Spinal cord (tissue), 10 donors: Measurements from ENCODE around the gene RPS13. TPM values are rescaled to one million over a fixed set of nuclear protein-coding genes. Genes with fewer than 3 reads are reported as not detected.
"Not testable (repeated sequence)": the region's sequence is repeated elsewhere in the genome, so short reads cannot be mapped to it uniquely, and the experiment has no call there.

Experiments used
- DNase-seq, 6 donors: peaks; one replicate each; pipeline versions ENCODE4 v3.0.0 to v3.0.0-alpha.2; 2013 to 2015; ENCODE audit warnings: low spot score in 6 of 6, low read depth in 4 of 6
- H3K27ac ChIP-seq: one replicate; pipeline ENCODE4 v1.5.1; 2013; ENCODE audit warnings: low read depth, low read length, control low read depth
- H3K27me3 ChIP-seq: one replicate; pipeline ENCODE4 v1.6.1; 2013; ENCODE audit warnings: low read length; ENCODE audit not compliant: control insufficient read depth, insufficient read depth
- H3K36me3 ChIP-seq: one replicate; pipeline ENCODE4 v1.6.1; 2013; ENCODE audit warnings: low read length; ENCODE audit not compliant: control insufficient read depth, insufficient read depth
- H3K4me1 ChIP-seq: one replicate; pipeline ENCODE4 v1.6.1; 2013; ENCODE audit warnings: low read length; ENCODE audit not compliant: control insufficient read depth, insufficient read depth
- H3K4me3 ChIP-seq: one replicate; pipeline ENCODE4 v1.5.1; 2013; ENCODE audit warnings: low read depth, low read length, control low read depth
- H3K9me3 ChIP-seq: one replicate; pipeline ENCODE4 v1.6.1; 2013; ENCODE audit warnings: low read length; ENCODE audit not compliant: control insufficient read depth, insufficient read depth
- WGBS: methylation state at CpG from one replicate; pipeline ENCODE4 v1.1.5; 2013; ENCODE audit warnings: missing lambda C conversion rate; ENCODE audit not compliant: insufficient coverage; 5-methylcytosine and 5-hydroxymethylcytosine counted together
- long read RNA-seq, 4 donors: transcript quantifications; one replicate each; lab custom pipeline, GENCODE V29; 2026
- polyA plus RNA-seq, 2 donors: library from polyadenylated mRNA; unstranded; fragments of 120-200 nt; gene quantifications; one replicate each; pipeline ENCODE4 v1.2.1, GENCODE V29; 2013; ENCODE audit not compliant: insufficient read length in 2 of 2
- total RNA-seq, 2 donors: library from RNA; depleted of rRNA in 1 of 2; stranded (reverse); fragments of 120-200 nt in 1 of 2; fragments of >200 nt in 1 of 2; gene quantifications; one replicate each; pipeline versions ENCODE4 v1.2.3 to v1.2.4, GENCODE V29; 2013 to 2014
- donor health status: healthy.

RPS13 gene
- total RNA-seq (1,000 to 10,000 TPM in 1 of 2 donors, 100 to 1,000 TPM in 1; 849 to 1,122 TPM), polyA plus RNA-seq (100 to 1,000 TPM; 895 to 955 TPM)
- long read RNA-seq, donor 1, transcript RPS13-208 (3 exons, 746 nt) = minor isoform, 80 of 1,375 reads
- long read RNA-seq, donor 1, transcript RPS13-202 (6 exons, 646 nt) = major isoform, 992 of 1,375 reads
- long read RNA-seq, donor 1, transcript RPS13-207 (2 exons, 594 nt) = minor isoform, 19 of 1,375 reads
- long read RNA-seq, donor 1, transcript RPS13-203 (5 exons, 664 nt) = minor isoform, 103 of 1,375 reads
- long read RNA-seq, donor 1, partial matches to known transcripts = 126 of 1,375 reads
- long read RNA-seq, donor 1, other reads (novel, unspliced or antisense) = 40 of 1,375 reads
- long read RNA-seq, donor 2, transcript RPS13-208 (3 exons, 746 nt) = minor isoform, 11 of 594 reads
- long read RNA-seq, donor 2, transcript RPS13-202 (6 exons, 646 nt) = major isoform, 498 of 594 reads
- long read RNA-seq, donor 2, transcript RPS13-203 (5 exons, 664 nt) = minor isoform, 33 of 594 reads
- long read RNA-seq, donor 2, partial matches to known transcripts = 29 of 594 reads
- long read RNA-seq, donor 2, other reads (novel, unspliced or antisense) = 15 of 594 reads
- long read RNA-seq, donor 3, transcript RPS13-208 (3 exons, 746 nt) = minor isoform, 23 of 747 reads
- long read RNA-seq, donor 3, transcript RPS13-202 (6 exons, 646 nt) = major isoform, 610 of 747 reads
- long read RNA-seq, donor 3, transcript RPS13-203 (5 exons, 664 nt) = minor isoform, 40 of 747 reads
- long read RNA-seq, donor 3, transcript RPS13-210 (3 exons, 568 nt) = minor isoform, 6 of 747 reads
- long read RNA-seq, donor 3, partial matches to known transcripts = 34 of 747 reads
- long read RNA-seq, donor 3, other reads (novel, unspliced or antisense) = 25 of 747 reads
- long read RNA-seq, donor 4, transcript RPS13-208 (3 exons, 746 nt) = minor isoform, 164 of 3,072 reads
- long read RNA-seq, donor 4, transcript RPS13-202 (6 exons, 646 nt) = major isoform, 2,359 of 3,072 reads
- long read RNA-seq, donor 4, transcript RPS13-207 (2 exons, 594 nt) = minor isoform, 24 of 3,072 reads
- long read RNA-seq, donor 4, transcript RPS13-203 (5 exons, 664 nt) = minor isoform, 205 of 3,072 reads
- long read RNA-seq, donor 4, partial matches to known transcripts = 203 of 3,072 reads
- long read RNA-seq, donor 4, other reads (novel, unspliced or antisense) = 93 of 3,072 reads

DNA sequence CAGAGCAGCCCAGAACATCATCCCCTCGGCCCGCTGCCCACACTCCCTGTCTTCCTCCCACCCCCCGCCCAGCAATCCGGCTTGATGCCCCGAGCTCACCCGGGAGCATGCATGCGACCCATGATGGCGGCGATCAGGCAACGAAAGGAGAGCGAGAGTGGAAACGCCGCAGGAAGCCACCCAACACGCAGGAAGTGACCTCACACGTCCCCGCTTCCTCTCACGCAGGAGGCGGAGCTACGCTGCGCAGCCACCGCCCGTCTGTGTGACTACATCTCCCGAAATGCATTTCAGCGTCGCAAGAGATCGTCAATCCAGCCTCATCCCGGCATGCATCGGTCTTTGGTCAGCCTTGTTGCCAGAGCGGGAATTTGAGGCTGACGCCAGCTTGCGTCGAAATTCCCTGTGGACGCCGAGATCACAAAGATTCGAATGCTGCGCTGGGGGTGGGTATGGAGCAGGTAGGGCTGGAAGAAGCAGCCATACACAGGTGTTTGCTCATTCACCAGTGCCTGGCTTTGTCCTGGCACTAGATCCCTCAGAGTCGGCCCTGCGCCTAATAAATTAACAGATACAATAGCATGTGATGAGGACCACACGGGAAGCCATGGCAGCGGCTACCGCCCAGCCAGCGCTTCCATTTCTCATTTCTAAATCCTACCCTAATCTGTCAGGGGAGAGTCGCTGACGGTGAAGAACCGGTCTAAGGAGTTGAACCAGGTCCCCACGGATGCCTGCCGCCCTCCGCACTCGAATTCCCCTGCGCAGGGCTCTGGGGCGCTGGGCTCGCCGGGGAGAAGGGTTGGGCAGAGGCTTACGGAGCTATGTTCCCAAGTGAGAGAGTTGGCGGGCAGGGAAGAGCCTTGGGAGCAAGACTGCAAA lies at the start of gene RPS13:
RPS13 (minus strand) TSS at position 148 of the 882 bp plus-strand sequence; CDS start at position 122, 26 bp downstream.
- Histone ChIP-seq H3K4me3 (peak within 1 kb of the TSS; percentile 100), H3K4me1 (peaks cover 22% of the 10 kb centered on the region), H3K27me3 (no peaks in the 10 kb centered on the region), H3K36me3 (peaks cover 13% of the 10 kb centered on the region), H3K9me3 (no peaks in the 10 kb centered on the region), H3K27ac (peak within 1 kb of the TSS; percentile 95)
- WGBS = 0% methylated on average over 49 of the region's 55 CpGs
- peak; percentile 96 to 100 (median 98) for DNase-seq

DNA sequence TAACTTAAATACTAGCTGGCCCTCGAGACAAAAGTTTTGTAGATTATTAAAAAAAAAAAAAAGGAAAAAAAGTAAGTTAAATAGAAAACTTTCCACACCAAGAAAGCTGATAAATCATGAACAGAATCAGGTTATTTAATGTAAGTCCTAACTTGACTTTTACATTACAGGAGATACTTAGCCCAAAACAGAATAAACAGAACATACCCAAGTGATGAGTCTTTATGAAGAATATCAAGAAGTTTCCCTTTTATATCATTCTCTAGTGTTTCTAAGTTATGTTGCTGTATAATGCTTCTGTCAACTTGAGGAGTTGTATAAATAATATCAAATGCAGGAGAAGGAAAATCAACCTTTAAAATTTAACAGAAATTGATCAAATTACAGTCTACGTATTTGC lies 44.5 kb upstream of the RPS13 start:
- Histone ChIP-seq H3K4me3 (no peak overlapping the region), H3K4me1 (no peaks in the 10 kb centered on the region), H3K27me3 (no peaks in the 10 kb centered on the region), H3K27ac (no peak overlapping the region), H3K36me3 (peaks cover 6% of the 10 kb centered on the region), H3K9me3 (no peaks in the 10 kb centered on the region)
- no CpG with 5 or more reads among the region's 2 CpGs for WGBS
- no peak for DNase-seq

DNA sequence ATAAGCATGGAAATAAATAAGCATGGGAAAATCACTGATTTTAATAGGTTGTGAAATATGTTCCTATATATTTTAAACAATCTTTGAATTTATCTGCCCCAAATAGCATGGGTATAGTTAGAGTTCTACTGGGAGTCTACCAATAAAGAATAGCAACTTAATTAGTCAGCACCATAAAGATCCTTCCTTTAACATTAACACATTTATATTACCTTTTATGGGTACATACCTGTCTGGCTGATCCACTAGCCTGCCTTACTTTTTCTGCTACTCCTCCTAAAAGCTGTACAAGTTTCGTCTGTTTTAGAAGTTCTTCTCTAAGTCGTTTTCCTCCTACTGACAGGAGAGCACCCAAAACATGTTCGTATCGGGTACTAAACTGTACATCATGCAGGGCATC lies 39.8 kb upstream of the RPS13 start:
- no peak overlapping the region for H3K27ac ChIP-seq
- H3K4me1 ChIP-seq = no peaks in the 10 kb centered on the region
- WGBS = 93% methylated on average over 4 of the region's 4 CpGs
- H3K9me3 ChIP-seq = no peaks in the 10 kb centered on the region
- H3K27me3 ChIP-seq = no peaks in the 10 kb centered on the region
- H3K36me3 ChIP-seq = peaks cover 14% of the 10 kb centered on the region
- DNase-seq = no peak
- H3K4me3 ChIP-seq = no peak overlapping the region

DNA sequence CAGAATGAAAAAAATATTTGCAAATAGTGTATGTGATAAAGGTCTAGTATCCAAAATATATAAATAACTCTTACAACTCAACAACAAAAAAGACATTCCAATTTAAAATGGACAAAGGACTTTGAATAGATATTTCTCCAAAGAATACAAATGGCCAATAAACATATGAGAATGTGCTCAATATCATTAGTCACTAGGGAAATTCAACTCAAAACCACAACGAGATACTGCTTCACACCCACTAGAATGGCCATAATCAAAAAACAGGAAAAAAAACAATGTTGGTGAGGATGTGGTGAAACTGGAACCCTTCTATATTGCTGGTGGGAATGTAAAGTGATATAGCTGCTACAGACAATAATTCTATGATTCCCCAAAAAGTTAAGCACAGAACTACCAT lies 38.6 kb upstream of the RPS13 start:
- Histone ChIP-seq H3K4me1 (no peaks in the 10 kb centered on the region), H3K27me3 (no peaks in the 10 kb centered on the region), H3K9me3 (no peaks in the 10 kb centered on the region), H3K27ac (no peak overlapping the region), H3K36me3 (peaks cover 20% of the 10 kb centered on the region), H3K4me3 (no peak overlapping the region)
- WGBS = no CpG with 5 or more reads among the region's 1 CpG
- DNase-seq = no peak

DNA sequence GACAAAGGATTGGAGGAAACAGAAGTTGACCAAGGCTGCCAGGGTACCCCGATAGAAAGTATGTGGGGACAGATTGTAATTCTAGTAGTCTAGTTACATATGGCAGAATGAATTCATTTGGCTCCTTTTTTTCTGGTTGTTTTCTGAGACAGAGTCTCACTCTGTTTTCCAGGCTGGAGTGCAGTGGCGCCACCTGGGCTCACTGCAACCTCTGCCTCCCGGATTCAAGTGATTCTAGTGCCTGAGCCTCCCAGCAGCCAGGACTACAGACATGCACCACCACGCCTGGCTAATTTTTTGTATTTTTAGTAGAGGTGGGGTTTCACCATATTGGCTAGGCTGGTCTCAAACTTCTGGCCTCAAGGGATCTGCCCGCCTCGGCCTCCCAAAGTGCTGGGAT lies 30.3 kb upstream of the RPS13 start:
- not testable (repeated sequence) for H3K9me3 ChIP-seq, H3K4me1 ChIP-seq, H3K27me3 ChIP-seq, H3K27ac ChIP-seq, H3K4me3 ChIP-seq
- DNase-seq = peak in 2 of 6 donors; percentile 2 to 47
- 78% methylated on average over 5 of the region's 6 CpGs for WGBS
- H3K36me3 ChIP-seq = peaks cover 28% of the 10 kb centered on the region

DNA sequence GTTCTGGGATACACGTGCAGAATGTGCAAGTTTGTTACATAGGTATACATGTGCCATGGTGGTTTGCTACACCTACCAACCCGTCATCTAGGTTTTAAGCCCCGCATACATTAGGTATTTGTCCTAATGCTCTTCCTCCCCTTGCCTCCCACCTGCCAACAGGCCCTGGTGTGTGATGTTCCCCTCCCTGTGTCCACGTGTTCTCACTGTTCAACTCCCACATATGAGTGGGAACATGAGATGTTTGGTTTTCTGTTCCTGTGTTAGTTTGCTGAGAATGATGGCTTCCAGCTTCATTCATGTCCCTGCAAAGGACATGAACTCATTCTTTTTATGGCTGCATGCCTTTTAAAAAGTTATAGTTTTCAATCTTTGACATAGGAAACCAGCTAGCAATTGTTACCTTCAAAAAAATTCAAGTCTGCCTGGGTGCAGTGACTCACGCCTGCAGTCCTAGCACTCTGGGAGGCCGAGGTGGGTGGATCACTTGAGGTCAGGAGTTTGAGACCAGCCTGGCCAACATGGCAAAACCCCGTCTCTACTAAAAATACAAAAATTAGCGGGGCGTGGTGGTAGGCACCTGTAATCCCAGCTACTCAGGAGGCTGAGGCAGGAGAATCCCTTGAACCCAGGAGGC lies 28.1 kb upstream of the RPS13 start:
- not testable (repeated sequence) for H3K4me1 ChIP-seq, H3K27me3 ChIP-seq, H3K27ac ChIP-seq, H3K4me3 ChIP-seq, H3K9me3 ChIP-seq, DNase-seq
- H3K36me3 ChIP-seq = peaks cover 26% of the 10 kb centered on the region
- WGBS = 93% methylated on average over 4 of the region's 9 CpGs

DNA sequence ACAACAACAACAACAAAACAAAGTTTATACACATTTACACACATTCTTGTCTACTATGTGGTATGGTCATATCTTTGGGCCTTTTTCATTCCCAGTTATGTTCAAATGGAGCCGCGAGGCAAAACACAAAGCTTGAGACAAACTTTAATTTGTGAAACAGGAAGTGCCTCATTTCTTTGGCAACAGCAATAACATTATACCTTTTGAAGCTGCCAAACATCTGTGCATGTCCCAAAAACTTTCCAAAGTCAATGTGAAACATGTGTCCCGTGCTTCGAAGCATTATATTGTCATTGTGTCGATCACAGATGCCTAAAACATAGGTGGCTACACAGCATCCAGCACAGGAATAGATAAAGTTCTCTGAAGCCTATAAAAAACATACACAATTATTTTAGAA lies 25.0 kb upstream of the RPS13 start:
- Histone ChIP-seq H3K4me1 (no peaks in the 10 kb centered on the region), H3K27me3 (no peaks in the 10 kb centered on the region), H3K9me3 (no peaks in the 10 kb centered on the region), H3K36me3 (peaks cover 28% of the 10 kb centered on the region), H3K27ac (no peak overlapping the region), H3K4me3 (no peak overlapping the region)
- DNase-seq = no peak
- WGBS = 94% methylated on average over 5 of the region's 5 CpGs

DNA sequence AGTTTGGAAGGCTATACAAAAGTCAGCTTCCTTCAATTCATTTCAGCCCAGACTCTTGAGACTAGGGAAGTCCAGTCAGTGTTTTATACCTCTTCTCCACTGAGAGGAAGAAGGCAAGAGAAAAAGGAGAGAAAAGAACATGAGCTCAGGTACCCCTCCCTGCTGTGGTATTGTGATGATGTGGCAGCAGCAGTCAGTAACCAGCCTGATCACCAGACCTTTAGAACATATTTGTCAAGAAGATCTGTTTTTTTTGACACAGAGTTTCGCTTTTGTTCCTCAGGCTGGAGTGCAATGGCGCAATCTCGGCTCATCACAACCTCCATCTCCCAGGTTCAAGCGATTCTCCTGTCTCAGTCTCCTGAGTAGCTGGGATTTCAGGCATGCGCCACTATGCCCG lies 21.2 kb upstream of the RPS13 start:
- H3K27ac ChIP-seq = no peak overlapping the region

More for the DNA sequence above, 21.2 kb upstream of the RPS13 start:
- Histone ChIP-seq H3K4me3 (no peak overlapping the region), H3K4me1 (no peaks in the 10 kb centered on the region), H3K9me3 (no peaks in the 10 kb centered on the region), H3K36me3 (peaks cover 26% of the 10 kb centered on the region), H3K27me3 (no peaks in the 10 kb centered on the region)
- 95% methylated on average over 6 of the region's 6 CpGs for WGBS
- no peak for DNase-seq
